Lower lobe of right lung (tissue), 2 donors: ENCODE data around the gene DPP6. TPM values are rescaled to one million over a fixed set of nuclear protein-coding genes. Genes with fewer than 3 reads are reported as not detected.

ENCODE experiments used
- ATAC-seq, 2 donors: fragments of 200-7000 bp; cut with Tn5 transposase; one replicate each; pipeline ENCODE4 v1.9.1; 2020 to 2022; ENCODE audit warnings: mild to moderate bottlenecking in 2 of 2, moderate library complexity in 2 of 2
- DNase-seq: peaks from one replicate; pipeline ENCODE4 v3.0.0-alpha.2; 2020
- H3K27ac ChIP-seq: fragments of 200-600 bp; one replicate; pipeline ENCODE4 v1.8.0; 2022
- H3K27me3 ChIP-seq: fragments of 200-600 bp; one replicate; pipeline ENCODE4 v1.8.0; 2022; ENCODE audit warnings: low read depth
- H3K36me3 ChIP-seq: fragments of 200-600 bp; one replicate; pipeline ENCODE4 v1.8.0; 2022; ENCODE audit warnings: mild to moderate bottlenecking
- H3K4me1 ChIP-seq: fragments of 200-600 bp; one replicate; pipeline ENCODE4 v1.8.0; 2022
- H3K4me3 ChIP-seq: fragments of 200-600 bp; one replicate; pipeline ENCODE4 v1.8.0; 2022; ENCODE audit warnings: mild to moderate bottlenecking
- H3K9me3 ChIP-seq: fragments of 200-600 bp; one replicate; pipeline ENCODE4 v1.8.0; 2022
- intact Hi-C: fragments of 100-400 bp; cut with DNase I; formaldehyde crosslinking; loops from one replicate; pipeline ENCODE4 v1.11.0; 2022
- total RNA-seq: library from RNA; stranded (reverse); fragmentation: NEBNext Ultra II Directional; extraction: Animal tissue kit (Norgen Biotek cat#: 25700); gene quantifications from one replicate; pipeline ENCODE4 v1.2.1, GENCODE V29; 2021
- TF ChIP-seq, protein P1 (sequence below): fragments of 200-600 bp; IDR thresholded peaks from one replicate; pipeline ENCODE4 v1.8.0; 2022; ENCODE audit warnings: antibody characterized with exemption, mild to moderate bottlenecking
- donor health status: DM: no; HTN: yes; CAD: no; lungs with severe emphysema.

DPP6 gene
- total RNA-seq, 1 donor from 2014 or later: 0.71 TPM

DNA sequence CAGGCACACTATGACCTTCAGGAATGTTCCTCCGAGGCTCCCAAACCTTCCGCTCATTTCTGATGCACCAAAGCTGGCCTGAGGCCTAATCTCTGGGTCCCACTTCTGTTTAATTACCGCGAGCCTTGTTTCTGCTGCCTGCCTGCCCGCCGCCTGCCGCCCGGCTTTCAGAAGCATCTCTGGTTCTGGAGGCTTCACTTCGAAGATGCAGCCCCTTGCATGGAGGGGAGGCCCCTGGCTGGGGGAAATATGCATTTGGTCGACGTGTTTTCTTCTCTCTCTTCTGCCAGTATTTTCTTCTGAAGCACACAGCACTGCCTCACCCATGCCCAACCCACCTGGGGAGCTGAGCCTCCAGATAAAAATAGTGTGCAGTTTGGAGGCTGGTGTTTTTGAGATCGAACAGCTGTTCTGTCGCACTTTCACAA, 783.8 kb downstream of the DPP6 start:
- Histone ChIP-seq H3K36me3 (no peaks in the 10 kb centered on the region), H3K9me3 (no peaks in the 10 kb centered on the region), H3K4me3 (no peak overlapping the region), H3K27ac (no peak overlapping the region), H3K4me1 (no peaks in the 10 kb centered on the region), H3K27me3 (peaks cover 5% of the 10 kb centered on the region)
- TF ChIP-seq, protein P1, sequence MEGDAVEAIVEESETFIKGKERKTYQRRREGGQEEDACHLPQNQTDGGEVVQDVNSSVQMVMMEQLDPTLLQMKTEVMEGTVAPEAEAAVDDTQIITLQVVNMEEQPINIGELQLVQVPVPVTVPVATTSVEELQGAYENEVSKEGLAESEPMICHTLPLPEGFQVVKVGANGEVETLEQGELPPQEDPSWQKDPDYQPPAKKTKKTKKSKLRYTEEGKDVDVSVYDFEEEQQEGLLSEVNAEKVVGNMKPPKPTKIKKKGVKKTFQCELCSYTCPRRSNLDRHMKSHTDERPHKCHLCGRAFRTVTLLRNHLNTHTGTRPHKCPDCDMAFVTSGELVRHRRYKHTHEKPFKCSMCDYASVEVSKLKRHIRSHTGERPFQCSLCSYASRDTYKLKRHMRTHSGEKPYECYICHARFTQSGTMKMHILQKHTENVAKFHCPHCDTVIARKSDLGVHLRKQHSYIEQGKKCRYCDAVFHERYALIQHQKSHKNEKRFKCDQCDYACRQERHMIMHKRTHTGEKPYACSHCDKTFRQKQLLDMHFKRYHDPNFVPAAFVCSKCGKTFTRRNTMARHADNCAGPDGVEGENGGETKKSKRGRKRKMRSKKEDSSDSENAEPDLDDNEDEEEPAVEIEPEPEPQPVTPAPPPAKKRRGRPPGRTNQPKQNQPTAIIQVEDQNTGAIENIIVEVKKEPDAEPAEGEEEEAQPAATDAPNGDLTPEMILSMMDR: no peak
- no peak for DNase-seq
- intact Hi-C loops: no loop called here
- no peak for ATAC-seq

DNA sequence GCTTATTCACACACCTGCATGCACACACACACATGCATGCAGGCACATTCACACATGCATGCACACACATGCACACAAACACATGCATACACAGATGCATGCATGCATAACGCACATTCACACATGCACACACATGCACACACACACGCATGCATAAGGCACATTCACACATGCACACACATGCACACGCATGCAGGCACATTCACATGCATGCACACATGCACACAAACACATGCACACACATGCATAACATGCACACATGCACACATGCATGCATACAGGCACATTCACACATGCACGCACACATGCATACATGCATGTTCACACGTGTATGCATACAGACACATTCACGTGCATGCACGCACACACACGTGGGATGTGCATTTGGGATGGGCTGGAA, 784.9 kb downstream of the DPP6 start:
- Histone ChIP-seq H3K27me3 (peaks cover 5% of the 10 kb centered on the region), H3K4me3 (no peak overlapping the region), H3K27ac (no peak overlapping the region), H3K36me3 (no peaks in the 10 kb centered on the region), H3K4me1 (no peaks in the 10 kb centered on the region), H3K9me3 (no peaks in the 10 kb centered on the region)
- ATAC-seq (no peak), DNase-seq (no peak)
- TF ChIP-seq, protein P1: no peak
- intact Hi-C loops: no loop called here

DNA sequence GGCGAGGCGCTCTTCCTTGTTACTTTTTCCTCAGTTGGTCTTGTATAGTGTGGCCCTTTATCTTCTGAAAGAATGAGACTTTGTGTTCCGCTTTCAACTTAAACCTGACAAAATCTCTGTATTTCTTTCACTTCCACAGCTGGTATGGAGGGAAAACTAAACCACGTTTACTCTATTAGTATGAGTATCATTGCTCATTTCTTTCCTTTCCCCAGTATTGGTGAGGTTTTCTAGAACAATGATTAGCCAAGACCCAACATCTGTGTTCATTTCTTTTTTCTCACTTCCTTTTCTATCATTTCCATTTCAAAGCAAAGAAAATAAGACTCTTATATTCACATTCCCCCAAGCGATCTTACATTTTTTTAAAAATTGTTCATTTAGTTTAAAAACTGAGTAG, 785.4 kb downstream of the DPP6 start:
- peaks cover 5% of the 10 kb centered on the region for H3K27me3 ChIP-seq
- TF ChIP-seq, protein P1: no peak
- H3K36me3 ChIP-seq: no peaks in the 10 kb centered on the region
- no peak for ATAC-seq
- H3K4me3 ChIP-seq: no peak overlapping the region
- intact Hi-C loops: no loop called here
- DNase-seq: no peak
- no peaks in the 10 kb centered on the region for H3K4me1 ChIP-seq
- no peak overlapping the region for H3K27ac ChIP-seq
- H3K9me3 ChIP-seq: no peaks in the 10 kb centered on the region

DNA sequence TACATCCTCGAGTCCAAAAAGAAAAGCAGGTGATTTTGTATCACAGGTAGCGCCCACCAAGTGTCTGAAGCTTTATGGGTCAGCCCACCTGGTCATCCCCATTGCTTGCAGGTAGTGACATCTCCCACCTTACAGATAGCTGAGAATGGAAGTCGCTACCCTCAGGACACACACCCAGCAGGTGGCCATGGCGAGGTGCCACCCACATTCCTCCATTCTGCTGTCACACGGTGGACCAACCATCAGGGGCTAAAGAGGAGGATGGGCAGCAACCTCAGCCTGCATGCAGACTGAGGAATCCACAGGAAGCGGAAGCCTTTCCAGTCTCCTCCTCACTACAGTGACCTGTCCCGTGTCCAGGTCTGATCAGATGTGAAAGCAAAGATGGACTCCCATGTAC, 787.9 kb downstream of the DPP6 start:
- Histone ChIP-seq H3K4me1 (no peaks in the 10 kb centered on the region), H3K27me3 (peaks cover 14% of the 10 kb centered on the region), H3K27ac (no peak overlapping the region), H3K4me3 (no peak overlapping the region), H3K36me3 (no peaks in the 10 kb centered on the region), H3K9me3 (no peaks in the 10 kb centered on the region)
- no peak for DNase-seq
- no peak for ATAC-seq
- TF ChIP-seq, protein P1: no peak
- intact Hi-C loops: no loop called here

DNA sequence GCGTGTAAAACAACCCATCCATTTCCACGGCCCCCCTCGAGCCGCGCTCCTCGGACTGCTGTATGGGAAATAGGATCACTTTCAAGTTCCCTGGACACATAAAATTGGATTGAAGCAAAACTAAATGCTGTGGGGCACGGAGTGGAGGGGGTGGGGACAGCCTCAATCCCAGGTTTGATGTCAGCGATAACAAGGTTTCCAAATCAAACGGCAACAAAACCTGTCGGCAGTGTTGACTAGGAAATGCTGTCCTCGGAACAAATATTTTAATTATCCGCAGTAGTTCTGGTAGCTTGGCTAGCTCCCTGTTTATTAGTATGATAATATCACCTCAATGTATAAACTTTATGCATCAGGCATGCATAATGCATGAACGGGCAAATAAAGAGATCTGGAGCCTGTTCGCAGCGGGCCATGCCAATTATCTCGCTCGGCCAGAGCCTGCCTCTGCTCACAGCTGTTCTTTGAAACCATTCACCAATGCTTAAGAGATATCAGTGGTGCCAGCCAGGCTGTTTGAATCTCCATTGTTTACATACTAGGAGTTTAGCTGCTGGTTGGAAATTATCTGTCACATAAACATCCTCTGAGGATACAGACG, 789.6 kb downstream of the DPP6 start:
- TF ChIP-seq, protein P1: no peak
- Histone ChIP-seq H3K36me3 (no peaks in the 10 kb centered on the region), H3K27ac (no peak overlapping the region), H3K4me3 (peak overlapping the region; percentile 4), H3K27me3 (peaks cover 14% of the 10 kb centered on the region), H3K4me1 (no peaks in the 10 kb centered on the region), H3K9me3 (no peaks in the 10 kb centered on the region)
- intact Hi-C loops: no loop called here
- no peak for ATAC-seq
- no peak for DNase-seq

DNA sequence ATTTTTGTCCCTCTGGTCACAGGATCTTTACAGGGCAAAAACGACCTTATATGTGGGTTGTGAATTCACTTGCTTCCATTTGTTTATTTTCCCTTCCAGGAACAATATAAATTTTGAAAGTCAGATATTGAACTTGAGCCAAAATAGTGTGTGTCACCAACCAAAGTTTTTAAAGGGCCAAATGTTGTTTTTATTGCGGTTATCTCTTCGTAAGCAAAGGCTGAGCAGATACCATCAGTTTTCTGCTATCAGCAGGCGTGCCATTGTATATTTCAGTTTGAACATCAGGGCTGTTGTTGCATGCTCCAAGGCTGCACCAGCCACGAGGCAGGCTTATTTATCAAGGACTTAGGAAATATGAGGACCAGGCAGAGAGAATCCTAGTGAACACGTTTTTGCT, 790.4 kb downstream of the DPP6 start:
- H3K27ac ChIP-seq: no peak overlapping the region
- TF ChIP-seq, protein P1: no peak
- H3K36me3 ChIP-seq: no peaks in the 10 kb centered on the region

More for the DNA sequence above, 790.4 kb downstream of the DPP6 start:
- H3K4me3 ChIP-seq: no peak overlapping the region
- no peaks in the 10 kb centered on the region for H3K4me1 ChIP-seq
- H3K9me3 ChIP-seq: no peaks in the 10 kb centered on the region
- intact Hi-C loops: no loop called here
- no peak for DNase-seq
- no peak for ATAC-seq
- peaks cover 14% of the 10 kb centered on the region for H3K27me3 ChIP-seq
